K562 (cell line): ENCODE data around the gene KDM4F. TPM values are rescaled to one million over a fixed set of nuclear protein-coding genes. Genes with fewer than 3 reads are reported as not detected.
A peak's percentile ranks its signal among the peaks of the same experiment; 100 is the strongest.

ENCODE experiments used
- JUNB ChIP-seq: fragments of 450-650 bp; formaldehyde crosslinking; conservative IDR thresholded peaks from 2 replicates; pipeline ENCODE4 v1.4.0; 2020; ENCODE audit warnings: mild to moderate bottlenecking
- LCOR ChIP-seq: sonication (generic); formaldehyde crosslinking; IDR thresholded peaks from 2 replicates; pipeline ENCODE4 v1.8.0; 2022; ENCODE audit warnings: mild to moderate bottlenecking, missing genetic modification reagents
- ZNF318 ChIP-seq, 2 experiments: fragments of 450-650 bp; IDR thresholded peaks; 2 replicates each; pipeline ENCODE4 v1.6.1; 2016; ENCODE audit warnings: mild to moderate bottlenecking in 2 of 2, borderline replicate concordance in 1 of 2, low read depth in 1 of 2, moderate library complexity in 1 of 2
- polyA plus RNA-seq, 8 experiments: library from polyadenylated mRNA; depleted of rRNA in 4 of 8; stranded (reverse) in 5 of 8; unstranded in 3 of 8; fragments of >200 nt; fragmentation: Nextera tagmentation in 2 of 8; fragmentation: Illumina TruSeq in 1 of 8; extraction: Ambion mirVana in 2 of 8; extraction: Trizol in 1 of 8; gene quantifications; 2 replicates each; pipeline versions ENCODE4 v1.2.1 to v1.2.3, GENCODE V29; 2011 to 2014; ENCODE audit warnings: inconsistent platforms in 1 of 8, missing spikeins in 1 of 8
- total RNA-seq, 7 experiments: library from RNA; depleted of rRNA in 6 of 7; stranded (reverse); fragments of >200 nt in 6 of 7; fragmentation: Illumina TruSeq in 2 of 7; extraction: Trizol in 2 of 7; gene quantifications; 2 replicates each; pipeline versions ENCODE4 v1.2.1 to v1.2.3, GENCODE V29; 2011 to 2021; ENCODE audit warnings: low replicate concordance in 1 of 7
- TF ChIP-seq, protein P1 (sequence below), 2 experiments: fragments of 450-650 bp; formaldehyde crosslinking in 1 of 2; IDR thresholded peaks; 2 replicates each; pipeline versions ENCODE4 v1.4.0 to v1.6.1; 2014 to 2020; ENCODE audit warnings: mild to moderate bottlenecking in 2 of 2, borderline replicate concordance in 1 of 2, low read depth in 1 of 2

The KDM4F gene
- total and polyA plus RNA-seq, 9 of the 15 experiments (the other 6 are each of a cell fraction or from before 2014, with no cell fraction given): not detected

DNA sequence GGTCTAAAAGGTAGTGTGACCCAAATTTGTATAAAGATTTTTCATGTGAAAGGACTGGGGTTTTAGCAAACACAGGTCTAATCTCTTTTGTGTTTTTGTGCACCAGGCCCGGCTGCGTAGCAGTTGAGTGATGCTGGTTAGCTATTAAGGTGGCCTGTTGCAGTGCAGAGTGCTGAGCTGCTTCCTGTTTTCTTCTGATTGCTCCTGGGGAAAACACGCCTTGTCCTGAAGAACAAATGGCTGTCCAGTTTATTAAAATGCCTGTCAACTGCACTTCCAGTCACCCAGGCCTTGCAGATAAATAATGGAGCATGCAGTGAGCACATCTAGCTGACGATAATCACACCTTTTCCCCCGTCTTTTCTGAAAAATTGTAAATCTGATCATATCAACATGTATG lies 19.3 kb downstream of the KDM4F start (continued):
- TF ChIP-seq, protein P1, sequence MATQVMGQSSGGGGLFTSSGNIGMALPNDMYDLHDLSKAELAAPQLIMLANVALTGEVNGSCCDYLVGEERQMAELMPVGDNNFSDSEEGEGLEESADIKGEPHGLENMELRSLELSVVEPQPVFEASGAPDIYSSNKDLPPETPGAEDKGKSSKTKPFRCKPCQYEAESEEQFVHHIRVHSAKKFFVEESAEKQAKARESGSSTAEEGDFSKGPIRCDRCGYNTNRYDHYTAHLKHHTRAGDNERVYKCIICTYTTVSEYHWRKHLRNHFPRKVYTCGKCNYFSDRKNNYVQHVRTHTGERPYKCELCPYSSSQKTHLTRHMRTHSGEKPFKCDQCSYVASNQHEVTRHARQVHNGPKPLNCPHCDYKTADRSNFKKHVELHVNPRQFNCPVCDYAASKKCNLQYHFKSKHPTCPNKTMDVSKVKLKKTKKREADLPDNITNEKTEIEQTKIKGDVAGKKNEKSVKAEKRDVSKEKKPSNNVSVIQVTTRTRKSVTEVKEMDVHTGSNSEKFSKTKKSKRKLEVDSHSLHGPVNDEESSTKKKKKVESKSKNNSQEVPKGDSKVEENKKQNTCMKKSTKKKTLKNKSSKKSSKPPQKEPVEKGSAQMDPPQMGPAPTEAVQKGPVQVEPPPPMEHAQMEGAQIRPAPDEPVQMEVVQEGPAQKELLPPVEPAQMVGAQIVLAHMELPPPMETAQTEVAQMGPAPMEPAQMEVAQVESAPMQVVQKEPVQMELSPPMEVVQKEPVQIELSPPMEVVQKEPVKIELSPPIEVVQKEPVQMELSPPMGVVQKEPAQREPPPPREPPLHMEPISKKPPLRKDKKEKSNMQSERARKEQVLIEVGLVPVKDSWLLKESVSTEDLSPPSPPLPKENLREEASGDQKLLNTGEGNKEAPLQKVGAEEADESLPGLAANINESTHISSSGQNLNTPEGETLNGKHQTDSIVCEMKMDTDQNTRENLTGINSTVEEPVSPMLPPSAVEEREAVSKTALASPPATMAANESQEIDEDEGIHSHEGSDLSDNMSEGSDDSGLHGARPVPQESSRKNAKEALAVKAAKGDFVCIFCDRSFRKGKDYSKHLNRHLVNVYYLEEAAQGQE (IDR thresholded peaks at IDR 0.05; ENCODE audit: borderline replicate concordance): peak; percentile 32; the same call in 1 of the 2 replicates
- TF ChIP-seq, protein P1 (CRISPR knock-in tag; IDR thresholded peaks at IDR 0.05; ENCODE audit: low read depth): no peak
- TF ChIP-seq ZNF318 (IDR thresholded peaks at IDR 0.05; ENCODE audit: borderline replicate concordance in 1 of 2, low read depth in 1 of 2) (0 out of 4 replicates have a peak, but pooled peaks of 1 of the 2 experiments have one; percentile 22), JUNB (no peak), LCOR (CRISPR knock-in tag) (no peak)
